ENCODE data around the gene SUPT3H.

GRCh38 chr6:45424451-45424861 is 46.7 kb upstream of the SUPT3H start:
- TF ChIP-seq CTCF (IDR thresholded peaks at IDR 0.05; ENCODE audit: low read depth, low read length) (no peak), MYC (IDR thresholded peaks at IDR 0.05; ENCODE audit: low read depth, low read length) (peak; percentile 49; the same call in 1 of the 2 replicates), POLR2A (IDR thresholded peaks at IDR 0.05; ENCODE audit: extremely low read depth, insufficient read length) (peak; percentile 12), MAX (IDR thresholded peaks at IDR 0.05; ENCODE audit: low read depth, low read length) (0 out of 2 replicates have a peak, but pooled peaks have one; percentile 26)
